ENCODE measurements around the gene SMG5. TPM values are rescaled to one million over a fixed set of nuclear protein-coding genes. Genes with fewer than 3 reads are reported as not detected.

SMG5 gene
- total RNA-seq, 4 donors from 2014 or later, result 58.0 to 85.8 (median 67.5) TPM

GRCh38 chr1:156200044-156200443, 82.6 kb downstream of the SMG5 start:
- peaks cover 0 to 36% (median 2%) of the 10 kb centered on the region in 4 donors for H3K4me1 ChIP-seq
- no peaks in the 10 kb centered on the region for H3K9me3 ChIP-seq
- 89 to 96% methylated on average over 7 to 8 of the region's 8 CpGs for WGBS, 2 donors
- peaks cover 0 to 58% (median 0%) of the 10 kb centered on the region in 3 donors for H3K36me3 ChIP-seq
- H3K4me3 ChIP-seq, result no peak overlapping the region
- TF ChIP-seq POLR2A (IDR thresholded peaks at IDR 0.05), result no peak
- TF ChIP-seq EP300 (IDR thresholded peaks at IDR 0.05), result no peak
- no peak for TF ChIP-seq CTCF (IDR thresholded peaks at IDR 0.05)
- no peaks in the 10 kb centered on the region for H3K27me3 ChIP-seq
- DNase-seq (ENCODE audit: low spot score in 2 of 2), result no peak
- H3K27ac ChIP-seq, result no peak overlapping the region

Other genes starting within 250 kb of the SMG5 start
- gene UBQLN4, start 229.0 kb downstream of the SMG5 start, total RNA-seq, result 10 to 100 TPM; 19.5 to 32.1 (median 22.8) TPM
- 10 to 100 TPM; 32.6 to 51.8 (median 47.8) TPM for gene LAMTOR2, start 228.0 kb downstream of the SMG5 start, total RNA-seq
- not detected for gene RAB25, start 221.7 kb downstream of the SMG5 start, total RNA-seq
- gene MEX3A, start 200.4 kb downstream of the SMG5 start, total RNA-seq, result 1 to 10 TPM in 1 of 4 donors, under 1 TPM in 3; under 0.01 to 1.2 (median 0.43) TPM
- gene LMNA, start 168.1 kb downstream of the SMG5 start, total RNA-seq, result 100 to 1,000 TPM; 371 to 501 (median 419) TPM
- gene SEMA4A, start 129.2 kb downstream of the SMG5 start, total RNA-seq, result 1 to 10 TPM; 1.8 to 4.6 (median 3.5) TPM
- 10 to 100 TPM in 3 of 4 donors, 1 to 10 TPM in 1; 9.4 to 25.5 (median 13.6) TPM for gene SLC25A44, start 88.7 kb downstream of the SMG5 start, total RNA-seq
- gene PMF1, start 69.8 kb downstream of the SMG5 start, total RNA-seq, result 10 to 100 TPM; 41.7 to 67.1 (median 49.1) TPM
- 1 to 10 TPM in 3 of 4 donors, not detected in 1; 2.1 to 5.2 (median 2.7) TPM for gene BGLAP, start 40.6 kb downstream of the SMG5 start, total RNA-seq
- gene PAQR6, start 34.8 kb downstream of the SMG5 start, total RNA-seq, result 10 to 100 TPM; 26.4 to 44.6 (median 31.2) TPM
- 1 to 10 TPM; 1.7 to 4.5 (median 3.1) TPM for gene TMEM79, start 1.5 kb upstream of the SMG5 start, total RNA-seq
- gene GLMP, start 12.9 kb upstream of the SMG5 start, total RNA-seq, result 10 to 100 TPM; 30.8 to 45.9 (median 42.1) TPM
- not detected for gene VHLL, start 16.5 kb upstream of the SMG5 start, total RNA-seq
- 100 to 1,000 TPM; 113 to 175 (median 137) TPM for gene CCT3, start 55.5 kb upstream of the SMG5 start, total RNA-seq
- not detected for gene TSACC, start 55.7 kb upstream of the SMG5 start, total RNA-seq
- gene RHBG, start 86.4 kb upstream of the SMG5 start, total RNA-seq, result not detected
- 10 to 100 TPM; 67.5 to 84.9 (median 70.8) TPM for gene MEF2D, start 217.9 kb upstream of the SMG5 start, total RNA-seq

Measured in tibial nerve (tissue), 4 donors.